ENCODE data around the gene RBM24. TPM values are rescaled to one million over a fixed set of nuclear protein-coding genes. Genes with fewer than 3 reads are reported as not detected.

The RBM24 gene
- total RNA-seq = 187 TPM
- long read RNA-seq, transcript RBM24-207 (5 exons, 1,544 nt) = minor isoform, 85 of 489 reads
- long read RNA-seq, transcript RBM24-206 (3 exons, 1,413 nt) = minor isoform, 19 of 489 reads
- long read RNA-seq, transcript RBM24-202 (4 exons, 2,703 nt) = major isoform, 245 of 489 reads
- long read RNA-seq, transcript RBM24-208 (2 exons, 1,222 nt) = minor isoform, 17 of 489 reads
- long read RNA-seq, partial matches to known transcripts = 65 of 489 reads
- long read RNA-seq, other reads (novel, unspliced or antisense) = 56 of 489 reads

DNA sequence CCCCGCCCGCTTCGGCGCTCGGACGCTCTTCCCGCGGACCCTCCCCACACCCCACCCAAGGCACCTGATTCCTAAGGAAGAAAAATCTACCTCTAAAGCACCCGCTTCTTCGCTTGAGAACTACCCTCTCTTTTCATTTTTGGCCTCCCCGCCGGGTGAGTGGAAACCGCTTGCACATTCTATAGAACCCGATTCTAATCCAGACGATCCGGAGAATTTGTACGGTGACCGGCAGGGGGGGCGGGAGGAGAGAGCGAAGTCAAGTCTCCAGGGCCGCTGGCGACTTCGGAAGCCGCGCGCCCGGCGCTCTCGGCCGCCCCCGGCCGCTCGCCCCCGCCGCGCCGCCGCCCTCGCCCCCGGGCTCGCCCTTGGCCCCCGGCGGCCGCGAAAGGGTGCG, at the start of gene RBM24:
RBM24 (plus strand) TSS at position 262 of the 397 bp plus-strand sequence. CDS start 221 bp downstream, outside the sequence.
- ATAC-seq (ENCODE audit: poor library complexity) (no peak), DNase-seq (peak; percentile 66)
- intact Hi-C loops (cut with DNase I) = loop anchor here (10.0 kb wide), 1 partner anchor 116 kb away; no protein-coding TSS in a partner anchor

DNA sequence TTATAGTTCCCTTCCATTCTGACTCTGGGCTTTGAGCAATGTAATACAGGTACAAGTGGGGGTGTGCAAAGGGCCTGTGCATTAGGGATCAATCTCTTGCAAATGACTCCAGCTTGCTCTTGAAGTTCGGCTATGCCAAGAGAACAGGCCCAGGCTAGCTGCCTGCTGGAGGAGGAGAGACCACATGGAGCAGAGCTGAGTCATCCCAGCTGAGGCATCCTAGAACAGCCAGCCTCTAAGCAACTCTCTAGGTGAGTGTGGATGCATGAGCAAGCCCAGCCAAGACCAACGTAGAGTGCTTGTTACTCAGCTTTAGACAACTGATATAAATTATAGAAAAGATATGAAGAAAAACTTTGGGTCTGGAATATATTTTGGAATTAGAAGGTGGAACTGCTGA, 47.6 kb upstream of the RBM24 start:
- intact Hi-C loops (cut with DNase I) = no loop called here
- ATAC-seq (ENCODE audit: poor library complexity) (no peak), DNase-seq (no peak)

DNA sequence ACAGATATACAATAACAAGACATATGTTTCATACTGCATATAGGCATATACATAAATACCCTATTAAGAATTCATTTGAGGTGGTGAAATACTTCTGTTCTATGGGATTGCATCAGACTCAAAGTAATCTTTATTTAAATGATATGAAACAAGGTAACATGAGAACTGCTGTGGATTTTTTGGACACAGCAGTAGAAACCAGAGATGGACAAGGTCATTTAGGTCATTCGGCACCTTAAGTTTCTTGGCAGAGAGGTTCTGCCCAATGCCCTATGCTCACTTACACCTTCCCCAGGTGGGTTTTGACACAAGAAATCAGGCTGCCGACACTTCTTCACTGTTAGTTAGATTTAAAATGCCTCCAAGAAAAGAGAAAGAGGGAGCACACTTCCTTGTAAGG, 43.9 kb upstream of the RBM24 start:
- no peak for ATAC-seq (ENCODE audit: poor library complexity)
- DNase-seq = no peak
- intact Hi-C loops (cut with DNase I) = no loop called here

- ATAC-seq (ENCODE audit: poor library complexity) = no peak
Observed at GRCh38 chr6:17239260-17239659, 41.9 kb upstream of the RBM24 start.

GRCh38 chr6:17240803-17241500, 40.2 kb upstream of the RBM24 start:
- intact Hi-C loops (cut with DNase I) = no loop called here
- no peak for ATAC-seq (ENCODE audit: poor library complexity)
- no peak for DNase-seq

More at GRCh38 chr6:17239260-17239659, 41.9 kb upstream of the RBM24 start:
- DNase-seq = no peak
- intact Hi-C loops (cut with DNase I) = no loop called here

- DNase-seq (no peak), ATAC-seq (ENCODE audit: poor library complexity) (no peak)
- intact Hi-C loops (cut with DNase I) = no loop called here
Observed at GRCh38 chr6:17242087-17242486, 39.1 kb upstream of the RBM24 start.

GRCh38 chr6:17250237-17250636, 30.9 kb upstream of the RBM24 start:
- DNase-seq (no peak), ATAC-seq (ENCODE audit: poor library complexity) (no peak)
- intact Hi-C loops (cut with DNase I) = no loop called here

- no peak for DNase-seq
- intact Hi-C loops (cut with DNase I) = no loop called here
- no peak for ATAC-seq (ENCODE audit: poor library complexity)
Observed at GRCh38 chr6:17251953-17252352, 29.2 kb upstream of the RBM24 start.

DNA sequence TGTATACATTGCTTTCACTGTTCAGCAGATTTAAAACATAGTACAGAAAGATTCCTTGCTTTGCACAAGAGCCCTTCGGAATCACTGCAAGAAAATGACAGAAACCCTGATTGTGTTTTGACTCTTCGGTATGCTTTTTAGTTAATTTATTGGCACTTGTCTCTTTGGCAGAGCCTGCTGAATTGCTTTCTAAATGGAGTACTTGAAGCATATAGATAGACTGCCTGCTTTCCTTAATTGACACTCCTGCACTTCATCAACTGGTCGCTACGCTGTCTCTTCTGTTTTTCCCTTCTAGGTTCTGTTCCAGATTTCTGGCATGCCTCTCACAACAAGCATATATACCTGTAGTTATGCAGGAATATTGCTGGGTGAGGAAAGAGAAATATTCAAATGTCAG, 22.4 kb upstream of the RBM24 start:
- intact Hi-C loops (cut with DNase I) = no loop called here
- DNase-seq (no peak), ATAC-seq (ENCODE audit: poor library complexity) (peak; percentile 79)

DNA sequence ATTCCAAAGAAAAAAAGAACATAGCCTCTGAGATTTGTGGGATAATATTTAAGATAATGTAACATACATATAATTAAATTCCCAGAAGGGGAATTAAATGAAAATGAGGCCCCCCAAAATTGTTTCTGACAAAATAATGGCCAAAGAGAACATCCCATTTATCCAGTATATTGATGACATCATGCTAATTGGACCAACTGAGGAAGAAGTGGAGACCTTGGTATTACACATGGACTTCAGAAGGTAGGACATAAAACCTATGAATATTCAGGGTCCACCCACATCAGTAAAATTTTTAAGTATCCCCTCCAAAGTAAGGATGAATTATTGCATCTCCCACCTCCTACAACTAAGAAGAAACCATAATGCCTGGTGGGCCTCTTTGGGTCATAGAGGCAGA, 15.6 kb upstream of the RBM24 start:
- intact Hi-C loops (cut with DNase I) = loop anchor here (10.0 kb wide), 1 partner anchor 61 kb away; no protein-coding TSS in a partner anchor
- ATAC-seq (ENCODE audit: poor library complexity) = no peak
- no peak for DNase-seq

GRCh38 chr6:17267566-17267965, 13.6 kb upstream of the RBM24 start:
- intact Hi-C loops (cut with DNase I) = loop anchor here (10.0 kb wide), 1 partner anchor 63 kb away; no protein-coding TSS in a partner anchor
- ATAC-seq (ENCODE audit: poor library complexity) (no peak), DNase-seq (no peak)

DNA sequence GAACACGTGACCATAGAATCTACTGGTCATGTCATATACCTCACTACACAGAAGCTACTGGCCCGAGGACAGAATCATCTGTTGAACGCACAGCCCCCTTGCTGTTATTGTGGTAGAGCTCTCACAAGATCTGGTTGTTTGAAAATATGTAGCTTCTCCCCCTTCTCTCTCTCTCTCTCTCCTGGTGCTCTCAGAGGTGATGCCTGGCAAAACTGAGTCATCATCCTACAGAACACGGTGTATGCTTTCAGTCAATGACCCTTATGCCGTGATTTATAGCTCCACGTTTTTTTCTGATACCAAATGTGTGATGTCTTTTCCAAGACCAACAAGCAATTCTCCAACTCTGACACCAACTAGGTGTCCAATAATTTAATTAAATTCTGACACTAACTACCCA, 13.0 kb upstream of the RBM24 start:
- no peak for ATAC-seq (ENCODE audit: poor library complexity)
- no peak for DNase-seq
- intact Hi-C loops (cut with DNase I) = loop anchor here (10.0 kb wide), 1 partner anchor 63 kb away; no protein-coding TSS in a partner anchor

DNA sequence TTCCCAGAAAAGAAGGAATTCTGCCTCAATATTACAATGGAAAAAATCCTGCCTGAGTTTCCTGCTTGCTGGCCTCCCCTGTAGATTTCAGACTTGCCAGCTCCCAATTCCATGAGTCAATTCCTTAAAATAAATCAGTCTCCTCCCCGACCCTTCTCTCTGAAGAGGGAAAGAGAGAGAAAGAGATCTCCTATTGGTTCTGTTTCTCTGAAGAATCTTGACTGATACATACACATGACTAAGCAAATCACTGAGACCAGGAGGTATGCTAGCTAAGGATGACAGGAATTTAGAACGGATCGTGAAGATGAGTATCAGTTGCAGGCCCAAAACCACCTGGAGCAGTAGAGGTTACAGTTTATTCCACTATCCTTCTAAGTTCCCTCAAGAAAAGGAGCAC, 11.3 kb upstream of the RBM24 start:
- intact Hi-C loops (cut with DNase I) = loop anchor here (10.0 kb wide), 1 partner anchor 65 kb away; no protein-coding TSS in a partner anchor
- ATAC-seq (ENCODE audit: poor library complexity) (peak; percentile 59), DNase-seq (no peak)

GRCh38 chr6:17271628-17272027, 9.5 kb upstream of the RBM24 start:
- DNase-seq (no peak), ATAC-seq (ENCODE audit: poor library complexity) (no peak)
- intact Hi-C loops (cut with DNase I) = no loop called here

DNA sequence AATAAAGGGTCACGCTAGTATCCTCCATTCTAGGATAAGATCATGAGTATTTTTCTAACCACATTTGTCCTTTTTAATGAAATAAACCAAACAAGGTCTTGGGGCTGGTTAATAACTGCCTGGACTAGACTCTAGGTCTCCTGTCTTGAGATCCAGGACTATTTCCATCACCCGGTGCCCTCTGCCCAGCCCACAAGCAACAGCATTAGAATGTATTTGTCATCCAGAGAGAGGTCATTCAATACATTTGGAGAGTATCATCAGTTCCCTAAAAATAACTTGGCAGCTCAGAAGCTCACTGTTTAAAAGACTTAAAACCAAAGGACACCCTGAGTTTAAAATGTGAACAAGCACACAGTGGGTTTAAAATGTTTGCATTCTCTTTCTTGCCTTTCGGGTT, 4.4 kb upstream of the RBM24 start:
- intact Hi-C loops (cut with DNase I) = no loop called here
- peak; percentile 57 for ATAC-seq (ENCODE audit: poor library complexity)
- DNase-seq = no peak

GRCh38 chr6:17277256-17277655, 3.9 kb upstream of the RBM24 start:
- intact Hi-C loops (cut with DNase I) = no loop called here
- no peak for DNase-seq
- peak; percentile 59 for ATAC-seq (ENCODE audit: poor library complexity)

GRCh38 chr6:17278289-17279063, 2.7 kb upstream of the RBM24 start:
- ATAC-seq (ENCODE audit: poor library complexity) = no peak
- intact Hi-C loops (cut with DNase I) = no loop called here
- DNase-seq = no peak

GRCh38 chr6:17280138-17280537, 1.0 kb upstream of the RBM24 start:
- intact Hi-C loops (cut with DNase I) = loop anchor here (10.0 kb wide), 1 partner anchor 115 kb away; no protein-coding TSS in a partner anchor
- peak; percentile 21 for ATAC-seq (ENCODE audit: poor library complexity)

DNA sequence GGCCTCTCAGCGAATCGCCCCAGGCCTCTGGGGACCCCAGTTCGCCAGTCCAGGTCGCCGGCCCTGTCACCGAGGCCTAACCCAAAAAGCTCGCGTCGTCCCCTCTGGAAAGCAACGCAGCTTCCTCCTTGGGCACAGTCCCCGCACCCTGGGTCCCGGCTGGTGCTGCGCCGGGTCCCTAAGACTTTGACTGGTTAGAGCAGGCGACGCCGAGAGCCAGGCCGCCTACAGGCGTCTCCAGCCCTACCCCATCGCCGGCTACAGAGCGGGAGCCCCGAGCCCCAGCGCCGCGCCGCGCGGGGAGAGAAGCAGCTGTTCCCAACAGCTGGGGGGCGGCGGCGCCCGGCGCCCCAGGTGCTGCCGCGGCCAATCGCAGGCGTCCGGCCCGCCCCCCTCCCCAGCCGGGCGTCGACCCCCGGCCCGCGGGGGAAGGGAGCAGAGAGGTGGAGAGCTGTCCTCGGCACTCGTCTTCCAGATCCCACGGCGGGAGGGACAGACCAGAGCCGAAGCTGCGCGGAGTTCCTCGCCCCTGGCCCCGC, 540 bp upstream of the RBM24 start:
- peak; percentile 81 for DNase-seq
- intact Hi-C loops (cut with DNase I) = loop anchor here (10.0 kb wide), 1 partner anchor 116 kb away; no protein-coding TSS in a partner anchor
- peak; percentile 81 for ATAC-seq (ENCODE audit: poor library complexity)

More at GRCh38 chr6:17280138-17280537, 1.0 kb upstream of the RBM24 start:
- no peak for DNase-seq

Data from Right ventricle myocardium superior (tissue), 1 donor.